Gastroesophageal sphincter (tissue), 3 donors: ENCODE results near the gene OR11A1.

ENCODE experiments used
- CTCF ChIP-seq, 4 experiments: fragments of 200-600 bp in 2 of 4; fragments of 450-650 bp in 2 of 4; sonication (generic) in 1 of 4; IDR thresholded peaks; one replicate each; pipeline ENCODE4 v1.5.1; 2017 to 2019; ENCODE audit warnings: antibody characterized with exemption in 4 of 4, mild to moderate bottlenecking in 2 of 4, moderate library complexity in 2 of 4
- EP300 ChIP-seq: sonication (generic); formaldehyde crosslinking; IDR thresholded peaks from one replicate; pipeline ENCODE4 v1.6.1; 2017; ENCODE audit warnings: antibody characterized with exemption, mild to moderate bottlenecking
- POLR2A ChIP-seq, 2 donors: fragments of 450-650 bp; IDR thresholded peaks; one replicate each; pipeline ENCODE4 v1.6.1; 2017; ENCODE audit warnings: antibody characterized with exemption in 2 of 2, mild to moderate bottlenecking in 2 of 2, moderate library complexity in 1 of 2

- TF ChIP-seq CTCF (IDR thresholded peaks at IDR 0.05) (no peak), EP300 (no peak), POLR2A (IDR thresholded peaks at IDR 0.05) (no peak)
Observed at GRCh38 chr6:29424575-29424974, 32.3 kb downstream of the OR11A1 start.
